NOMO-1 (cell line): ENCODE results near the gene PORCN.
"Not testable (repeated sequence)": the region's sequence is repeated elsewhere in the genome, so short reads cannot be mapped to it uniquely, and the experiment has no call there.

Experiments
- DNase-seq, 2 experiments: peaks; one replicate each; lab custom pipeline; 2025; ENCODE audit not compliant: unreplicated experiment in 2 of 2; lab: John Stamatoyannopoulos, UW

PORCN gene

DNA sequence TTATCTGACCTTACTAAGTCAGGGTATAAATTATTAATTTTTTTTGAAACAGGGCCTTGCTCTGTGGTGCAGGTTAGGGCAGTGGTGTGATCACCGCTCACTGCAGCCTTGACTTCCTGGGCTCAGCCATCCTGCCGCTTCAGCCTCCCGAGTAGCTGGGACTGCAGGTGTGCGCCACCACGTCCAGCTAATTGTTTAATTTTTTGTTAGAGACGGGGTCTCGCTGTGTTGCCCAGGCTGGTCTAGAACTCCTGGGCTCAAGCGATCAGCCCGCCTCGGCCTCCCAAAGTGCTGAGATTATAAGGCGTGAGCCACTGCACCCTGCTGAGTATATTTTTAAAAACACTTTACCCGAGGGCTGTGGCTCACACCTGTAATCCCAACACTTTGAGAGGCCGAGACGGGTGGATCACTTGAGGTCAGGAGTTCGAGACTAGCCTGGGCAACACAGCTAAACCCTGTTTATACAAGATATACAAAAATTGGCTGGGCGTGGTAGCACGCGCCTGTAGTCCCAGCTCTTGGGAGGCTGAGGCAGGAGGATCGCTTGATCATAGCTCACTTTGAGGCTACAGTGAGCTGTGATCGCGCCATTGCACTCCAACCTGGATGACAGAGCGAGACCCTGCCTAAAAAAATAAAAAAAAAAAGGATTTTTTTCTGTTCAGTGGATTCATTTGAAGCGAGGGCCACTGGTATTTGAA is 30.0 kb downstream of the PORCN start:
- no peak for DNase-seq

GRCh38 chrX:48539345-48540027 is 30.7 kb downstream of the PORCN start, which contains the start of gene TBC1D25:
Gene TBC1D25 (plus strand): TSS chrX:48539714. CDS start chrX:48539798, 84 bp downstream.
- DNase-seq = peak; percentile 93 to 94

DNA sequence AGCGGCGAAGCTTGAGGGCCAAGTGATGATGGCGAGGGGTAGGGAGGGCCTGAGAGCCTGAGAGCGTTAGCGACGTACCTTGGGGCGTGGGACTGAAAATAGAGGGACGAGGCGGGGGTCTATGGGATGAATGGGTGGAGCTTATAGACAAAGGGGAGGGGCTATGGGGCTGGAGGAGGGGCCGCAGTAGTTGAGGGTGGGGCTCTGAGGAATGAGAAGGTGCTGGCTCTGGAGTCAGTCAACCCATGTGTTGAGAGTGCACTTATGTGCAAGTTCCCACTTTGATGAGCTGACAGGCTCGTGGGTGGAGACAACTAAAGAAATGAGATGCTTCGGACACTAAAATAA is 31.2 kb downstream of the PORCN start:
- no peak for DNase-seq

- DNase-seq = no peak
These were observed 31.7 kb downstream of the PORCN start for GRCh38 chrX:48540480-48540879.

- no peak for DNase-seq
These were observed 32.5 kb downstream of the PORCN start for GRCh38 chrX:48541140-48541814.

- DNase-seq = no peak
These were observed 40.1 kb downstream of the PORCN start for GRCh38 chrX:48548871-48549270.

DNA sequence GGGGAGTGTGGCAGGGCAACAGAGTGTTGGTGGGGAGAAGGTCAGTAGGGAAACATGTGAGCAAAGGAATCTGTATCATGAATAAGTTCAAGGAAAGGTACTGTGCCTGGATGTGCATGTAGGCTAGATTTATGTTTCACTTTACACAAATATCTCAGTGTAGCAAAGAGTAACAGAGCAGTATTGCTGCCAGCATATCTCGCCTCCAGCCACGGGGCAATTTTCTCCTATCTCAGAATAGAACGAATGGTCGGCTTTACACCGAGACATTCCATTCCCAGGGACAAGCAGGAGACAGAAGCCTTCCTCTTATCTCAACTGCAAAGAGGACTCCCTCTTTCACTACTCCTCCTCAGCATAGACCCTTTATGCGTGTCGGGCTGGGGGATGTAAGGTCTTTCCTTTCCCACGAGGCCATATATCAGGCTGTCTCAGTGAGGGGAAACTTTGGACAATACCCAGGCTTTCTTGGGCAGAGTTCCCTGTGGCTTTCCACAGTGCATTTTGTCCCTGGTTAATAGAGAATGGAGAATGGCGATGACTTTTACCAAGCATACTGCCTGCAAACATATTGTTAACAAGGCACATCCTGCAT is 47.0 kb downstream of the PORCN start:
- DNase-seq = not testable (repeated sequence)

GRCh38 chrX:48558271-48558670 is 49.5 kb downstream of the PORCN start:
- DNase-seq = no peak

DNA sequence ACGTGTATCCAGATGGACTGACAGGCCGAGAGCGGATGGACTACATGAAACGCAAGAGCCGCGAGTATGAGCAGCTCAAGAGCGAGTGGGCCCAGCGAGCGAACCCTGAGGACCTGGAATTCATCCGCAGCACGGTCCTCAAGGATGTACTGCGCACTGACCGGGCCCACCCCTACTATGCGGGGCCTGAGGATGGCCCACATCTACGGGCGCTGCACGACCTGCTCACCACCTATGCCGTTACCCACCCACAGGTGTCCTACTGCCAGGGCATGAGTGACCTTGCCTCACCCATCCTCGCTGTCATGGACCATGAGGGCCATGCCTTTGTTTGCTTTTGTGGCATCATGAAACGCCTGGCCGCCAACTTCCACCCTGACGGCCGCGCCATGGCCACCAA is 50.8 kb downstream of the PORCN start:
- DNase-seq = no peak

DNA sequence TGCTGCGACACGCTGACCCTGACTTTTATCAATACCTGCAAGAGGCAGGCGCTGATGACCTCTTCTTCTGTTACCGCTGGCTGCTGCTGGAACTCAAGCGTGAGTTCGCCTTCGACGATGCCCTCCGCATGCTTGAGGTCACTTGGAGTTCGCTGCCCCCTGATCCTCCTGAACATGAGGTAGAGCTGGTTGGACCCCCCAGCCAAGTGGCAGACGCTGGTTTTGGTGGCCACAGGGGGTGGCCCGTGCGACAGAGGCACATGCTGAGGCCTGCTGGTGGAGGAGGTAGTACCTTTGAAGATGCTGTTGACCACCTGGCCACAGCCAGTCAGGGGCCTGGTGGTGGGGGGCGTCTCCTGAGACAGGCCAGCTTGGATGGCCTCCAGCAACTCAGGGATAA is 51.3 kb downstream of the PORCN start:
- no peak for DNase-seq

DNA sequence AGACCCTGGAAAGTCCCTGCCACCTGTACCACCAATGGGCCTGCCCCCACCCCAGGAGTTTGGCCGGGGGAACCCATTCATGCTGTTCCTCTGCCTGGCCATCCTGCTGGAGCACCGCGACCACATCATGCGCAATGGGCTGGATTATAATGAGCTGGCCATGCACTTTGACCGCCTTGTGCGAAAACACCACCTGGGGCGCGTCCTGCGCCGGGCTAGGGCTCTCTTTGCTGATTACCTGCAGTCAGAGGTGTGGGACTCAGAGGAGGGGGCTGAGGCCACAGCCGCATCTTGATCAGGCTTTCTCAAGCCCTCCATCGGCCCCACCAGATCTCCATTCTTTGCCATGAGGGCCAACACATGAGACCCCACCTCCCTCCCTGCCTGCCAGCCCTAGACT is 51.9 kb downstream of the PORCN start:
- DNase-seq = no peak

GRCh38 chrX:48569958-48570357 is 61.2 kb downstream of the PORCN start:
- peak in 1 of 2 experiments; percentile 25 for DNase-seq
